Mucosa of stomach (tissue), 1 donor: Measurements from ENCODE around the gene OR10D3.

ENCODE experiments used
- H3K27me3 ChIP-seq: one replicate; pipeline ENCODE4 v1.7.0; 2013; ENCODE audit warnings: mild to moderate bottlenecking, low read length; ENCODE audit not compliant: control insufficient read depth, insufficient read depth
- H3K36me3 ChIP-seq: one replicate; pipeline ENCODE4 v1.7.0; 2013; ENCODE audit warnings: low read length; ENCODE audit not compliant: control insufficient read depth, insufficient read depth
- H3K4me1 ChIP-seq: one replicate; pipeline ENCODE4 v1.7.0; 2013; ENCODE audit warnings: mild to moderate bottlenecking, low read length; ENCODE audit not compliant: control insufficient read depth, insufficient read depth
- H3K4me3 ChIP-seq: one replicate; pipeline ENCODE4 v1.7.0; 2013; ENCODE audit warnings: low read length
- H3K9ac ChIP-seq: one replicate; pipeline ENCODE4 v1.7.0; 2013; ENCODE audit warnings: mild to moderate bottlenecking, low read length, moderate library complexity
- H3K9me3 ChIP-seq: one replicate; pipeline ENCODE4 v1.7.0; 2013; ENCODE audit warnings: mild to moderate bottlenecking, low read length, moderate library complexity; ENCODE audit not compliant: control insufficient read depth
- donor health status: Pancreatic carcinoma.

Gene OR10D3

DNA sequence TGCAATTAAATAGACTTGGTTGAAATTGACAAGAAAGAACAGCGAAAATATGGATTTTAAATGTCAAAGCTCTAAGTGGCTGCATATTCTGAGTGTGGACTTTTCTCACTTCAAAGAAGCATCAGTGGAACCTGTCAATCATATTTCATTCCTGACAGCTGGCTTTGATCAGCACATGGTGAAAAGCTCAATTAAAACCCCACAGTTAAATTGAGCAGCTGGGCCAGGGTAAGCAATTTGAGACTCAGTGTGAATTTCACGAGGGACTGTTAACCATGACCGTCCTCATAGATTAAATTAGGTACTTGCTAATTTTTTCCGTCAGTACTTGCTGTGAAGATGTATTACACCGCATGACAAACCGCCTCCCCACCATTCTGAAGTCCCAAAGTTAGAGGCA lies 11.0 kb upstream of the OR10D3 start:
- no peaks in the 10 kb centered on the region for H3K27me3 ChIP-seq
- H3K4me1 ChIP-seq: no peaks in the 10 kb centered on the region
- H3K9ac ChIP-seq: no peak overlapping the region
- no peak overlapping the region for H3K4me3 ChIP-seq
- no peaks in the 10 kb centered on the region for H3K36me3 ChIP-seq
- no peaks in the 10 kb centered on the region for H3K9me3 ChIP-seq

DNA sequence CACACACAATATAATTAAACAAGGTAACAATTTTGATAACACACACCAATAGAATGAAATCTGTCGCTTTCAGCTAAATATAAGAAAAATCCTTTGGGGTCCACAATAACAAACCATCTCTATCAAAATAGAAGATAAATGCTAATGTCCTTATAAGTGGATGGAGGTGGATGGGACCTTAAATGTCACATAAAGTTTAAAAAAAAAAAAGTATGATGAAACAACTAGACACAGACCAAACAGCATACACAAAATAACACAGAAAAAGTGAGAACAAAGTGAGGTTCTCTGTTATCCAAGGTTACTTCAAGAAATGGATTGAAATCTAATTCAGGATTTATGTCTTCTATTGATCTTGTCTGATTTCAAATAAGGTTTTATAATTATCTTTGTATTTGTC lies 10.5 kb upstream of the OR10D3 start:
- no peaks in the 10 kb centered on the region for H3K9me3 ChIP-seq
- H3K4me1 ChIP-seq: no peaks in the 10 kb centered on the region
- no peak overlapping the region for H3K4me3 ChIP-seq
- H3K9ac ChIP-seq: no peak overlapping the region
- no peaks in the 10 kb centered on the region for H3K36me3 ChIP-seq
- H3K27me3 ChIP-seq: no peaks in the 10 kb centered on the region

DNA sequence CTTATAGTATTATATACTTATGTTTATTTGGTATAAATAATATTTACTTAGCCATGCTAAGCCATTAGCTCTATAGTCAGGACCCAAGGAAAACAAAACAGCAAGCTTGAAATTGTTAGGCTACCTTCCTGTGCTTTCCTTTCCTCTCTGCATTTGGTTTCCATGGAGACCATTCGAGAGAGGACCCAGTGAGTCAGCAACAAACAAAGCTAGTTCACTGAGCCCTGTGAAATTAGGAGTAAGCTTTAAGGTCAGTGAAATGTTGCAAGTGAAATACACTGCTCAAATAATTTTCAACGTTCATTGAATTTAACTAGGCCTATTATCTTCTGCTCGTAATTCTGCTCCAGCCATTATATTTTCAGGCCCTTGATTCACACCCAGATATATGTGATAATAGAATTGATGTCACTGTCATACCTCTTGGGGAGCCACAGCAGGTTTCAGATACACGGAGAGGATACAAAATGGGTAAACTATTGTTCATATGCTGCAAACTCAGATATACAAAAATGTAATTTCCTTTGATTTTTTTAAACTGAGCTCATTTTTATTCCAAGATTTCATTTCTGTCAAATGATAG lies 9.1 kb upstream of the OR10D3 start:
- Histone ChIP-seq H3K36me3 (no peaks in the 10 kb centered on the region), H3K27me3 (no peaks in the 10 kb centered on the region), H3K4me3 (no peak overlapping the region), H3K9me3 (no peaks in the 10 kb centered on the region), H3K4me1 (no peaks in the 10 kb centered on the region), H3K9ac (no peak overlapping the region)

DNA sequence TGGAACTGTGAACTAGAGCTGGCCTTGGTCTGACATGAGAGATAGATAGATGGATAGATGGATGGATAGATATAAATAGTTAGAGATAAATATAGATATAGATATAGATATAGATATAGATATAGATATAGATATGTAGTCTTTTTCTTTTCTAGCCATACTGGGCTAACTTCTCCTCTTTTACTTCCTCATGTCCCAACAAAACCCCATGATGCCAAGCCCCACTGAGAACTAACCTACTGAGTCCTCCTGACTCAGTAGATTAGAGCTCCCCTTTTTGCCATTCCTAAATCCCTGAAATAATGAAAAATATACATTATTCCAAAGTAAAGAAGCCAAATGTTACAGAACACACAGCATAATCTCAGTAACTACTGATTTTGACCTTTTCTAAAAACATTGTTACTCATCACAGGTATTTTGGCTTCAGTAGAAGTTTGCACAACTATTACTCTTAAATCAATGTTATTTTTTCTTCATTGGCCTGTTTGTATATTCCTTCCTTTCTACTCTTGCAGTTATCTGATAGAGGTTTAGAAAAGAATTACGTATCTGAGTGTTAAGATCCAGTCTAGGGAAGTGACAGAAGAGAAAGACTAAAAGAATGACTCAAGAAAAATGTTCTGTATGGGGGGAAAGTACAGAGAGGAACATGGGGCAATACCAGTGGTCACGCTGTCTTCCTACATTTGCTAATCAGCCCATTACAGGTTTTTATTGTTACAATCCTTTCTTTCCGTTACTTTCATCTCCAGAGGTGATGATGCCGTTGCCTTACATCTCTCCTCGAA lies 6.0 kb upstream of the OR10D3 start:
- H3K4me1 ChIP-seq: no peaks in the 10 kb centered on the region
- no peak overlapping the region for H3K4me3 ChIP-seq
- H3K9ac ChIP-seq: no peak overlapping the region
- H3K36me3 ChIP-seq: no peaks in the 10 kb centered on the region
- no peaks in the 10 kb centered on the region for H3K9me3 ChIP-seq
- H3K27me3 ChIP-seq: no peaks in the 10 kb centered on the region

DNA sequence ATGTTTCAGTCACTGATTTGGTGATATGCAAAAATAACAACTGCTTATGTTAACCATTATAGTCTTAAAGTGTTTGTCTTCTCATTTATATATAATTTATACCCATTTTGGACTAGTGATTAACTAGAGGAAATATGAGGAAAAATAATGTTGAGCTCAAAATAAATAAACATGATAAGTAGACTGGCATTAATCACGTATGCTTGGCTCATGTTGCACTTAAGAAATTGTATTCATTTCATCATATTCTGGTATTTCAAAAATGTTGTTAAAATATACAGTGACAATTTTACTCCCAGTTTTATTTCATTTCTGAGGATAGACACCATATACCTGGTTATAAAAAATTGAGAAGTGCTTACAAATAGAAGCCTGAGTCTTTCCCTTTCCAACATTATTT lies 3.8 kb upstream of the OR10D3 start:
- Histone ChIP-seq H3K36me3 (no peaks in the 10 kb centered on the region), H3K27me3 (no peaks in the 10 kb centered on the region), H3K9me3 (no peaks in the 10 kb centered on the region), H3K4me3 (no peak overlapping the region), H3K4me1 (no peaks in the 10 kb centered on the region), H3K9ac (no peak overlapping the region)

DNA sequence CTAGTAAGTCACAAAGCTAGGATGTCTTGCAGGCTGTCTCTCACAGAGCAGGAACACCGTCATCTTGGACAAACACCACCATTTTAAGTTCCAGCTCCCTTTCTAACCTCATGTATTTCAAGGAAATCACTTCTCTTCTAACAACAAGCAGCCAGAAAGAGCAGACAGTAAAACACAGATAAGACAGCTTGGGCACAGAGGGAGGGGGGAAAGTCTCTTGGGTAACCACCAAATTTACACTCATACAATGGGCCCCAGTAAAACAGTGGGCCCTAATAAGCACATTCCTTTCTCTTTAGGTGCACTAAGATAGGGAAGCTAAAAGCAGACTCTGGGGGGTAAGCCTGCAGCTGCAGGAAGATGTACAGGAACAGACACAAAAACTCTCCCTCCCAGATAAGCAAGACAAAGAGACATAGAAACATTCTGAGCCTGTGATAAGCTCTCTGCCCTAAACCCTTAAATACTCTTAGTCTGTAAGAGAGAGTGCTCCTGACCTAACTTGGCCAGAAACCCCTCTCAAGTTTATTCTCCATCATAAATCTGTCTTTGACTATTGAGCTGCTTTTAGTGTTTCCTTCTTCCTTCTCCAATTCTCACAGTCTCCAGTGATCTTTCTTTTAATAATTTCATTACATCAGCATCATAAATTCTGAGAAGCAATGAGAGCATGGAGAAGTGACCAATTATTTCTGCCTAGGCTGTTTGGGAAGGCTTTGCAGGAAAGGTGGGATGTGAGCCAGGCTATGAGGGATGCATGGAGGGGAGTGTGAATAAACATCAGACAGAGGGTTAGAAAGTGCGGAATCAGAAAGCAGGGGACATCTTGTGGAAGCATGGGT lies 7.4 kb downstream of the OR10D3 start:
- Histone ChIP-seq H3K36me3 (no peaks in the 10 kb centered on the region), H3K4me1 (no peaks in the 10 kb centered on the region), H3K4me3 (no peak overlapping the region), H3K9me3 (no peaks in the 10 kb centered on the region), H3K9ac (no peak overlapping the region), H3K27me3 (no peaks in the 10 kb centered on the region)

DNA sequence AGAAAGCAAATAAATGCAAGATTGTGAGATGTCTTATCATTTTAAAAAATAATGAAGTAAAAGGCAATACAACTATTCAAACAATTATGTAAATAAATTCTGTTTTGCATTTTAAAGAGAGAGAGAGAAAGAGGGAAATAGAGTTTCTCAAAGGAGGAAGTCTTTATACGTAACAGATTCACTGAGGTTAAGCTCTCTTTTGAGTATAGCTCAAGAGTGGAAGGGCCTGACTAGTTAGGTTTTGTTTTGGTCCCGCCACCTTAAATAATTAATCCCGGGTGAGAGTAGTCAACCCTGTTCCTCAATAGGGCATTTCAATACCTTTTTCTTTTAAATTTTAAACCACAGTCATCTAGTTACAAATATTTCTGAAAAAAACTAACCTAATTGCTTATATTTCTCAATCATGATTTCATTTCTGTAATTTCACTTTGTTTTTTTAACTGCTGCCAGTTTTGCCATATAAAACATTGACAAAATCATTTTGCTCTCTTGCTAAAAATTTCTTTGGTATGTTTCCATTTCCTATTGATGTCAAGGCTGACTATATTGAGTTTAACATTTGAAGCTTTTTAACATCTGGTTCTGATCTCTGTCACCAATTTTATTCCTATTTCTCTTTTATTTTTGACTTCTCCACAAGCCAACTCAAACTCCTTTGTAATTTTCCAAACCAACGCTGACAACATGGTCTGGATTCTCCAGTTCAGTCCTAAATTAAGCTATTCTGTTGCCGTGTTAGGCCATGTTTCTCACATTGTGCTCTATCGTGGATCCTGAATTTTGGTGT lies 10.3 kb downstream of the OR10D3 start:
- H3K9me3 ChIP-seq: no peaks in the 10 kb centered on the region
- H3K27me3 ChIP-seq: no peaks in the 10 kb centered on the region
- H3K4me1 ChIP-seq: no peaks in the 10 kb centered on the region
- no peaks in the 10 kb centered on the region for H3K36me3 ChIP-seq
- H3K9ac ChIP-seq: no peak overlapping the region
- no peak overlapping the region for H3K4me3 ChIP-seq

DNA sequence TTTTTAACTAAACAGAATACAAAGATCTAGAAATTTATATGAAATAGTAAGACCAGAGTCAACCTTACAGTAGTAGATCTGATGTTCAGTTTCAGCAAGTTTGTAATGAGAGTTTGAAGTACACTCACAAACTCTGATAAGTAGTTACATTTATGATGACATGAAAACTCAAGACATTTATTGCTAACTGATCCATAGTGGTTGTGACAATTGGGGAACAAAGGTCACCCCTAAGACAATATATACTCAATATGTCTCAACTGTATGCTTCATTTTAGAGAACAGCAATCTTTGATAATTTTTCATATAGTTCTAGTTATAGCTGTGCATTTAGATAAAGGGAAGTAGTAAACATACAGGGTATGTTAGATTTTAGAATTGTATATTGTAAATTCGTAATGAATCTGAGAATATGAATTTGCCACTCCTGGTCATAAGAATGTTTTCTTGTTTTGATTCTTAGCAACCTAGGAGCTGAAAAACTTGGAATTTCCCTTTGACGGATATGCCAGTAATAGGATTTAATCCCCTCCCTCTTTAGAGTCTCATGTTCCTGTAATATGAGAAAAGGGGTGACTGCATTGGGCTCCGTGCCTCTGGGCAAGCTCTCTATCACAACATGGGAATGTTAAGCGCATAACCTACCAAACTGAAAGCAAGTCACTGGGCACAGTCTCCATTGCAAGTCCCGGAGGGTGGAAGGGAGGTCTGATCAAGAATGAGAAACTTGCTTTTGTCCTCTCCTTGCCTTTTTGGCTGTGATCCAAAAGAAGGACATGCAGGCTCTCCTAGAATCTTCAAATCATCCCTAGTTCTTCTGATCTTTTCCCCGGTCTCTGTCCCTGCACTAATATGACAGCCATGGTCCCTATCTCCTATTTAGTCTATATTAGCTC lies 11.4 kb downstream of the OR10D3 start:
- Histone ChIP-seq H3K9ac (no peak overlapping the region), H3K27me3 (no peaks in the 10 kb centered on the region), H3K9me3 (no peaks in the 10 kb centered on the region), H3K4me1 (no peaks in the 10 kb centered on the region), H3K4me3 (no peak overlapping the region), H3K36me3 (no peaks in the 10 kb centered on the region)

DNA sequence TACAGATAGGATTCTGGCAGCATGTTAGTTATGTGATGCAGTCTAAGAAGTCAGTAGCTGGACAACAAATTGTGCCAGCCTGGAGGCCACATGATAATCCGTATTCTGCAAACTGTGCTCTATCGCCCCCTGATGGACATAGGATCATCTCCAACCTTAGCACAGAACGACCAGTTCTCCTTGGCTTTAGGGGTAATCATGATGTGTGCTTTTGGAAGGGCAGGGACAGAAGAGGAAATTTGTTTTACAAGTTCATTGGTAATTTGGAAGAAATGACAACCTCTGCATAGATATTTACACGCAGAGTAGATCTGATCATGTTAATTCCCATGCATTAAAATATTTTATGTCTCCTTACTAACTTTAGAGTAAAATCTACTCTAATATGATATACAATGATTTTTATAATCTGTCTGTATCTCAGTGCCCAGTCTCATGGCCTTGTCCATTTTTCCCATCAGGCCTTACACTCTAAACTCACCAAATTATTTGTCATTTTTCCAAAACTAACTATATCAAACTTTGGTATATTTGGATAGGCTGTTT lies 12.1 kb downstream of the OR10D3 start:
- Histone ChIP-seq H3K36me3 (no peaks in the 10 kb centered on the region), H3K9me3 (no peaks in the 10 kb centered on the region), H3K9ac (no peak overlapping the region), H3K4me1 (no peaks in the 10 kb centered on the region), H3K4me3 (no peak overlapping the region), H3K27me3 (no peaks in the 10 kb centered on the region)

DNA sequence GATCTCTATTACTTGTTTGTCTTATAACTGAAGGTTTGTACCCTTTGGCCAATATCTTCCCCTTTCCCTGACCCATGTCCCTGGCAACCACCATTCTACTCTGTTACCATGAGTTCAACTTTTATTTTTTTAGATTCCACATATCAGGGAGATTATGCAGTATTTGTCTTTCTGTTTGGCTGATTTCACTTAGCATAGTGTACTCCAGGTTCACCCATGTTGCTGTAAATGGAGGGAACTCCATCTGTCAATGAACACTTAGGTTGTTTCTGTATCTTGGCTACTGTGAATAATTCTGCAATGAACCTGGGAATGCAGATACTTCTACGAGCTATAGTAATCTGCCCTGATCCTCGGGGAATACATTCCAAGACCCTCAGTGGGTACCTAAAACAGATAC lies 14.9 kb downstream of the OR10D3 start:
- Histone ChIP-seq H3K9ac (no peak overlapping the region), H3K4me3 (no peak overlapping the region), H3K27me3 (no peaks in the 10 kb centered on the region), H3K9me3 (no peaks in the 10 kb centered on the region), H3K36me3 (no peaks in the 10 kb centered on the region), H3K4me1 (no peaks in the 10 kb centered on the region)

DNA sequence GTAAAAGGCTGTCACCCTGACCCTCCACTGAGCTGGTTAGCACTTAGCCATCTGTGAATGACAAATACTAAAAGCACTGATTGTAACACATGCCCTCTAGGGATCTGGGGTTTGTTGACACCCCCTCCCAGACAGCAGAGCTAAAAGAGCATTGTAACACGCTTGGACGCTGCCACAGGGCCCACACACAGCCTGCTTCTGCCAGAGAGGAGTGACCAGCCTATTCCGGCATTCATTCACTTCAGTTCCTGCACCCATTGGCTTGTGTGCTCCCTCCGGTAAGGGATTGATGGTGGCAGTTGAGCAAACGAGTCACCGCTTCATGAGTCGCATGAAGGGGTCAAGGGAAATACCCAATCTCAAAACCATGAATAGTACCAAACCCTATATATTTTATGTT lies 15.8 kb downstream of the OR10D3 start:
- no peak overlapping the region for H3K9ac ChIP-seq

More for the DNA sequence above, 15.8 kb downstream of the OR10D3 start:
- no peaks in the 10 kb centered on the region for H3K4me1 ChIP-seq
- H3K36me3 ChIP-seq: no peaks in the 10 kb centered on the region
- no peaks in the 10 kb centered on the region for H3K9me3 ChIP-seq
- no peaks in the 10 kb centered on the region for H3K27me3 ChIP-seq
- H3K4me3 ChIP-seq: no peak overlapping the region
